Measurements from ENCODE around the gene ARHGAP27. TPM values are rescaled to one million over a fixed set of nuclear protein-coding genes. Genes with fewer than 3 reads are reported as not detected.

ARHGAP27 gene
- total RNA-seq, 1 experiment from 2014 or later: 39.2 TPM

GRCh38 chr17:45429339-45430005, 3.2 kb downstream of the ARHGAP27 start:
- no peak for ATAC-seq

GRCh38 chr17:45428931-45429338, 3.7 kb downstream of the ARHGAP27 start:
- H3K9me3 ChIP-seq (ENCODE audit: control insufficient read depth, insufficient read depth, low read depth, low read length): no peaks in the 10 kb centered on the region
- no TSS peak for BruUV-seq (replicated peaks)
- ChIA-PET POLR2A (no interaction called here), CTCF (no interaction called here)
- no peaks in the 10 kb centered on the region; the same call in 1 of the 2 replicates for H3K4me1 ChIP-seq (ENCODE audit: control insufficient read depth, insufficient read depth, low read length)
- peak overlapping the region; percentile 12; the same call in 1 of the 2 replicates for H3K27ac ChIP-seq (ENCODE audit: low read length)
- intact Hi-C loops (cut with micrococcal nuclease; ENCODE audit: unreplicated experiment): no loop called here
- TF ChIP-seq POLR2AphosphoS5 (IDR thresholded peaks at IDR 0.05; ENCODE audit: low read depth, low read length) (no peak), TCF7L2 (IDR thresholded peaks at IDR 0.05; ENCODE audit: low read depth, low read length) (no peak), CTCF (IDR thresholded peaks at IDR 0.05) (no peak), SIN3A (IDR thresholded peaks at IDR 0.05; ENCODE audit: borderline replicate concordance, insufficient read depth, low read depth, low read length) (no peak), REST (IDR thresholded peaks at IDR 0.05; ENCODE audit: insufficient read depth in 1 of 2, low read depth in 2 of 2, low read length in 1 of 2) (no peak)
- no peaks in the 10 kb centered on the region for H3K27me3 ChIP-seq (ENCODE audit: control insufficient read depth, insufficient read depth, low read length)
- in situ Hi-C loops (cut with HindIII; ENCODE audit: low pct_unique_long_range_greater_than_20kb, low sequenced_read_pairs): no loop called here
- DNase-seq (ENCODE audit: low read depth, low spot score): no peak
- peaks cover 3% of the 10 kb centered on the region; the same call in 1 of the 2 replicates for H3K36me3 ChIP-seq (ENCODE audit: control insufficient read depth, insufficient read depth, low read length)
- H3K4me3 ChIP-seq (ENCODE audit: low read depth in 2 of 2, low read length in 2 of 2): no peak overlapping the region; a peak in 2 of 4 replicates
- no peak for ATAC-seq

More at GRCh38 chr17:45429339-45430005, 3.2 kb downstream of the ARHGAP27 start:
- Histone ChIP-seq H3K27me3 (ENCODE audit: control insufficient read depth, insufficient read depth, low read length) (no peaks in the 10 kb centered on the region), H3K4me1 (ENCODE audit: control insufficient read depth, insufficient read depth, low read length) (no peaks in the 10 kb centered on the region; the same call in 1 of the 2 replicates), H3K4me3 (ENCODE audit: low read depth in 2 of 2, low read length in 2 of 2) (no peak overlapping the region; a peak in 1 of 4 replicates), H3K27ac (ENCODE audit: low read length) (no peak overlapping the region), H3K9me3 (ENCODE audit: control insufficient read depth, insufficient read depth, low read depth, low read length) (no peaks in the 10 kb centered on the region), H3K36me3 (ENCODE audit: control insufficient read depth, insufficient read depth, low read length) (peaks cover 3% of the 10 kb centered on the region; the same call in 1 of the 2 replicates)
- in situ Hi-C loops (cut with HindIII; ENCODE audit: low pct_unique_long_range_greater_than_20kb, low sequenced_read_pairs) (no loop called here), intact Hi-C loops (cut with micrococcal nuclease; ENCODE audit: unreplicated experiment) (no loop called here)
- no peak for DNase-seq (ENCODE audit: low read depth, low spot score)
- ChIA-PET POLR2A (no interaction called here), CTCF (interaction anchor here (0.6 kb wide), 1 partner anchor 151 kb away, joined by 3 read pairs; no protein-coding TSS in a partner anchor)
- no TSS peak for BruUV-seq (replicated peaks)
- TF ChIP-seq SIN3A (IDR thresholded peaks at IDR 0.05; ENCODE audit: borderline replicate concordance, insufficient read depth, low read depth, low read length): no peak
- 0 out of 2 replicates have a peak, but pooled peaks have one; percentile 26 for TF ChIP-seq TCF7L2 (IDR thresholded peaks at IDR 0.05; ENCODE audit: low read depth, low read length)
